Measurements from ENCODE around the gene TBCC. TPM values are rescaled to one million over a fixed set of nuclear protein-coding genes. Genes with fewer than 3 reads are reported as not detected.

The TBCC gene
- total RNA-seq, 1 donor from 2014 or later = 35.2 TPM

DNA sequence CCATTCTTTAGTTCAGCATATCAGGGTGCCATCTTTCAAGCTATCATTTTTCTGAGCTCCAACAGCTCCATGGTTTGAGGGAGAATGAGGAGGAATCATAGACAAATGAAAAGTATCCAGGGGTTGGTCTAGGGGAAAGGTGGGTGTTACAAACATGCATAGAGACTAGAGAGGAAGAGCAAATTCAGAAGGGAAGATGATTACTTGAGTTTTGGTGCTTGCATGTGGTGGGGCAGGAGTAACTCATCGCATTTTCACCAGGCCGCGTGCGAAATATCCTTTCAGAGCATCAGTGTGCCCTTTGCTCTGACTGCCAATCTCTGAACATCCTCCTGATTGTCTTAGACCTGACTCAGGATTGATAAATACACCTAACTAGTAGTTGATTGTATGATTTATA is 28.3 kb upstream of the TBCC start:
- Mint-ChIP-seq H3K4me1 (ENCODE audit: low read depth, unreplicated experiment) (peaks cover 13% of the 10 kb centered on the region), H3K27ac (ENCODE audit: unreplicated experiment) (no peak overlapping the region), H3K4me3 (ENCODE audit: unreplicated experiment) (no peak overlapping the region), H3K27me3 (ENCODE audit: unreplicated experiment) (peaks cover 5% of the 10 kb centered on the region), H3K36me3 (ENCODE audit: unreplicated experiment) (no peaks in the 10 kb centered on the region), H3K9me3 (ENCODE audit: unreplicated experiment) (peaks cover 3% of the 10 kb centered on the region)
- no peak for DNase-seq
- TF ChIP-seq, protein P1, sequence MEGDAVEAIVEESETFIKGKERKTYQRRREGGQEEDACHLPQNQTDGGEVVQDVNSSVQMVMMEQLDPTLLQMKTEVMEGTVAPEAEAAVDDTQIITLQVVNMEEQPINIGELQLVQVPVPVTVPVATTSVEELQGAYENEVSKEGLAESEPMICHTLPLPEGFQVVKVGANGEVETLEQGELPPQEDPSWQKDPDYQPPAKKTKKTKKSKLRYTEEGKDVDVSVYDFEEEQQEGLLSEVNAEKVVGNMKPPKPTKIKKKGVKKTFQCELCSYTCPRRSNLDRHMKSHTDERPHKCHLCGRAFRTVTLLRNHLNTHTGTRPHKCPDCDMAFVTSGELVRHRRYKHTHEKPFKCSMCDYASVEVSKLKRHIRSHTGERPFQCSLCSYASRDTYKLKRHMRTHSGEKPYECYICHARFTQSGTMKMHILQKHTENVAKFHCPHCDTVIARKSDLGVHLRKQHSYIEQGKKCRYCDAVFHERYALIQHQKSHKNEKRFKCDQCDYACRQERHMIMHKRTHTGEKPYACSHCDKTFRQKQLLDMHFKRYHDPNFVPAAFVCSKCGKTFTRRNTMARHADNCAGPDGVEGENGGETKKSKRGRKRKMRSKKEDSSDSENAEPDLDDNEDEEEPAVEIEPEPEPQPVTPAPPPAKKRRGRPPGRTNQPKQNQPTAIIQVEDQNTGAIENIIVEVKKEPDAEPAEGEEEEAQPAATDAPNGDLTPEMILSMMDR (IDR thresholded peaks at IDR 0.05; ENCODE audit: partially characterized antibody, unreplicated experiment) = no peak

DNA sequence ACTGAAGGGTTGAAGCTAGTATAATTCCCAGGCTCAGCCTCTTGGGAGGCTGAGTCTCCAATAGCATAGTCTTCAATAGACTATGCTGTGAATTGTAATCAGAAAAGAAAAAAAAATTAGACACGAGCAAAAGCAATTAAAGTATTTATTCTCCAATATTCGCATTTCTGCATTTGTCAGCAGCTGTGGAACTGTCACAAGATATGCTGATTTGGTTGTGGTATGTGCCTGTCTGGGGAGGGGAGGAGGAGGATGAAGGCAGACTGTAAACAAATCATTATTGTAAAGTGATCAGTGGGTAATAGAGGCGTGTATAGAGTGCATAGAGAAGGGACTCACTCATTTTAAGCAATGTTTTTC is 25.8 kb upstream of the TBCC start:
- no peak overlapping the region for H3K27ac Mint-ChIP-seq (ENCODE audit: unreplicated experiment)
- H3K4me1 Mint-ChIP-seq (ENCODE audit: low read depth, unreplicated experiment) = peaks cover 21% of the 10 kb centered on the region
- H3K27me3 Mint-ChIP-seq (ENCODE audit: unreplicated experiment) = peaks cover 6% of the 10 kb centered on the region
- no peaks in the 10 kb centered on the region for H3K36me3 Mint-ChIP-seq (ENCODE audit: unreplicated experiment)
- H3K9me3 Mint-ChIP-seq (ENCODE audit: unreplicated experiment) = peaks cover 3% of the 10 kb centered on the region
- TF ChIP-seq, protein P1 (IDR thresholded peaks at IDR 0.05; ENCODE audit: partially characterized antibody, unreplicated experiment) = no peak
- DNase-seq = no peak
- peak overlapping the region; percentile 41 for H3K4me3 Mint-ChIP-seq (ENCODE audit: unreplicated experiment)

DNA sequence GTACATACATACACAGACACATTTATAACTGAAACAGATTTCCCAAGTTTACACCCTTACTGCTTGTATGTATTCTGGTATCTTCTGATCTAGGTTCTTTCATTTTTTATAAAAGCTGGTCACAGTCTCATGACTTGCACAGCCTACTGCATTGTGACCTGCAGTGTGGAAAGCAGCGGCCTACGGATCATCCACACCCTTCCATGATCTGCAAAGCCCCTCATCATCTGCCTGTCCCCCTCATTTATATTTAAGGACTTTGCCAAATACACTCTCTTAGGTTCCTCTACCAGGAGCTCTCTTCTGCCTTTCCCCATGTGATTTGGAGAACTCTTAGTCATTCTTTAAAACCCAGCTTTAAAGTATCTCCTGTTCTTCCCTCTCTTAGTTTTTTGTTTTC is 23.9 kb upstream of the TBCC start:
- no peak for DNase-seq
- Mint-ChIP-seq H3K4me3 (ENCODE audit: unreplicated experiment) (no peak overlapping the region), H3K4me1 (ENCODE audit: low read depth, unreplicated experiment) (peaks cover 21% of the 10 kb centered on the region), H3K36me3 (ENCODE audit: unreplicated experiment) (no peaks in the 10 kb centered on the region), H3K27me3 (ENCODE audit: unreplicated experiment) (peaks cover 6% of the 10 kb centered on the region), H3K27ac (ENCODE audit: unreplicated experiment) (no peak overlapping the region), H3K9me3 (ENCODE audit: unreplicated experiment) (peaks cover 3% of the 10 kb centered on the region)
- TF ChIP-seq, protein P1 (IDR thresholded peaks at IDR 0.05; ENCODE audit: partially characterized antibody, unreplicated experiment) = no peak

DNA sequence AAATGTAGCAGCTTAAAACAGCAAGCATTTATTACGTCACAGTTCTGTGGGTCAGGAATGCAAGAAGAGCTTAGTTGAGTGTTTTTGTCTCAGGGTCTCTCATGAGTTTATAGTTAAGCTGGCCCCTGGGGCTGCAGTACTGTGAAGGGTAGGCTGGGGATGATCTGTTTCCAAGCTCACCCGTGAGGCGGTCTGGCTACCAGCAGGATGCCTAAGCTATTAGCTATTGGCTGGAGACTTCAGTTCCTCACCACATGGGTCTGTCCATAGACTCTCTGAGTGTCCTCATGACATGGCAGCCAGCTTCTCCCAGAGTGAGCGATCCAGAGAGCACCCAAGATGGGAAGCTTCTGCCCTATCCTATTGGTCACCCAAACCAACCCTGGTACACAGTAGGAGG is 23.1 kb upstream of the TBCC start:
- Mint-ChIP-seq H3K9me3 (ENCODE audit: unreplicated experiment) (peaks cover 3% of the 10 kb centered on the region), H3K27me3 (ENCODE audit: unreplicated experiment) (peaks cover 6% of the 10 kb centered on the region), H3K27ac (ENCODE audit: unreplicated experiment) (no peak overlapping the region), H3K36me3 (ENCODE audit: unreplicated experiment) (no peaks in the 10 kb centered on the region), H3K4me3 (ENCODE audit: unreplicated experiment) (no peak overlapping the region), H3K4me1 (ENCODE audit: low read depth, unreplicated experiment) (peaks cover 21% of the 10 kb centered on the region)
- no peak for DNase-seq
- TF ChIP-seq, protein P1 (IDR thresholded peaks at IDR 0.05; ENCODE audit: partially characterized antibody, unreplicated experiment) = no peak

DNA sequence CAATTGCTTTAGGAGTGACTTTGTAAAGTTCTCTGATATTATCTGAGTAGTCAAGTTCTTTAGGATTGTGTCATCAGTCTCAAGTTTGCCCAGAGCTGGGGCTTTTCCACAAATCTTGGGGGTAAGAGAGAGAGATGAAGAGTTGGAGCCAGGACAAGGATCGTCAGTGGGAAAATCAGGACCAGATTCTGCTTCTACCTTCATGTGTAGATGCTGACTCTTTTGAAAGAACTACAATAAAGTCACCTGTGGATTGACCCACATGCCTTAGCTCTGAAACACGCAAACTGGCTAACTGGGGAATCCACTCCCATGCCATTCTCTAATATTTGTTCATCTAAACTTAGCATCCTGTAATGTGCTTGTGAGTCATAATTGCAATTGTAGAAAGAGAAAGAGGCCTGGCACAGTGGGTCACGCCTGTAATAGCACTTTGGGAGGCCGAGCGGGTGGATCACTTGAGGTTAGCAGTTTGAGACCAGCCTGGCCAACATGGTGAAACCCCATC is 20.3 kb upstream of the TBCC start:
- DNase-seq = no peak
- peaks cover 13% of the 10 kb centered on the region for H3K4me1 Mint-ChIP-seq (ENCODE audit: low read depth, unreplicated experiment)
- H3K9me3 Mint-ChIP-seq (ENCODE audit: unreplicated experiment) = no peaks in the 10 kb centered on the region
- H3K4me3 Mint-ChIP-seq (ENCODE audit: unreplicated experiment) = no peak overlapping the region
- H3K27me3 Mint-ChIP-seq (ENCODE audit: unreplicated experiment) = peaks cover 3% of the 10 kb centered on the region
- no peaks in the 10 kb centered on the region for H3K36me3 Mint-ChIP-seq (ENCODE audit: unreplicated experiment)
- no peak overlapping the region for H3K27ac Mint-ChIP-seq (ENCODE audit: unreplicated experiment)
- TF ChIP-seq, protein P1 (IDR thresholded peaks at IDR 0.05; ENCODE audit: partially characterized antibody, unreplicated experiment) = no peak

All from glutamatergic neuron (in vitro differentiated cells).